ENCODE data around the gene ALDH3B1.

Gene ALDH3B1

GRCh38 chr11:68021167-68021787 lies 11.2 kb downstream of the ALDH3B1 start:
- no peak for DNase-seq (ENCODE audit: low spot score)
- in situ Hi-C loops (cut with MboI; ENCODE audit: low sequenced_read_pairs, unreplicated experiment), result loop anchor here (10.0 kb wide), 1 partner anchor 184 kb away; no protein-coding TSS in a partner anchor
- no peak for TF ChIP-seq CTCF (IDR thresholded peaks at IDR 0.05; ENCODE audit: borderline replicate concordance, control extremely low read depth, extremely low read depth, insufficient read depth, missing control alignments)

GRCh38 chr11:68022531-68022930 lies 12.4 kb downstream of the ALDH3B1 start:
- no peak for DNase-seq (ENCODE audit: low spot score)
- in situ Hi-C loops (cut with MboI; ENCODE audit: low sequenced_read_pairs, unreplicated experiment), result loop anchor here (10.0 kb wide), 1 partner anchor 182 kb away; no protein-coding TSS in a partner anchor
- TF ChIP-seq CTCF (IDR thresholded peaks at IDR 0.05; ENCODE audit: borderline replicate concordance, control extremely low read depth, extremely low read depth, insufficient read depth, missing control alignments), result no peak

GRCh38 chr11:68024508-68024907 lies 14.4 kb downstream of the ALDH3B1 start:
- no peak for TF ChIP-seq CTCF (IDR thresholded peaks at IDR 0.05; ENCODE audit: borderline replicate concordance, control extremely low read depth, extremely low read depth, insufficient read depth, missing control alignments)
- no peak for DNase-seq (ENCODE audit: low spot score)
- in situ Hi-C loops (cut with MboI; ENCODE audit: low sequenced_read_pairs, unreplicated experiment), result loop anchor here (10.0 kb wide), 1 partner anchor 180 kb away; no protein-coding TSS in a partner anchor

GRCh38 chr11:68025047-68025446 lies 14.9 kb downstream of the ALDH3B1 start:
- in situ Hi-C loops (cut with MboI; ENCODE audit: low sequenced_read_pairs, unreplicated experiment), result loop anchor here (10.0 kb wide), 1 partner anchor 180 kb away; no protein-coding TSS in a partner anchor
- TF ChIP-seq CTCF (IDR thresholded peaks at IDR 0.05; ENCODE audit: borderline replicate concordance, control extremely low read depth, extremely low read depth, insufficient read depth, missing control alignments), result no peak
- no peak for DNase-seq (ENCODE audit: low spot score)

- in situ Hi-C loops (cut with MboI; ENCODE audit: low sequenced_read_pairs, unreplicated experiment), result loop anchor here (10.0 kb wide), 1 partner anchor 178 kb away; no protein-coding TSS in a partner anchor
- DNase-seq (ENCODE audit: low spot score), result no peak
- TF ChIP-seq CTCF (IDR thresholded peaks at IDR 0.05; ENCODE audit: borderline replicate concordance, control extremely low read depth, extremely low read depth, insufficient read depth, missing control alignments), result no peak
Observed at GRCh38 chr11:68026391-68027105, 16.4 kb downstream of the ALDH3B1 start.

GRCh38 chr11:68027667-68028066 lies 17.5 kb downstream of the ALDH3B1 start:
- no peak for TF ChIP-seq CTCF (IDR thresholded peaks at IDR 0.05; ENCODE audit: borderline replicate concordance, control extremely low read depth, extremely low read depth, insufficient read depth, missing control alignments)
- DNase-seq (ENCODE audit: low spot score), result no peak
- in situ Hi-C loops (cut with MboI; ENCODE audit: low sequenced_read_pairs, unreplicated experiment), result loop anchor here (10.0 kb wide), 1 partner anchor 177 kb away; no protein-coding TSS in a partner anchor
